Activated CD8-positive, alpha-beta memory T cell treated with anti-CD3 and anti-CD28 coated beads, Interleukin-2, amount 10 ng/mL, durations not matched to agents 7 days and 5 days (primary cell): ENCODE results near the gene GJA9. TPM values are rescaled to one million over a fixed set of nuclear protein-coding genes. Genes with fewer than 3 reads are reported as not detected.
A peak's percentile ranks its signal among the peaks of the same experiment; 100 is the strongest.
"Not testable (repeated sequence)": the region's sequence is repeated elsewhere in the genome, so short reads cannot be mapped to it uniquely, and the experiment has no call there.

Source experiments
- ATAC-seq: fragments of 150-1000 bp; cut with Tn5 transposase; one replicate; pipeline ENCODE4 v1.10.0; 2021; ENCODE audit warnings: moderate library complexity
- CTCF ChIA-PET: fragments of 350-600 bp; sonication (Branson Sonifier 250); formaldehyde crosslinking; loops from one replicate; lab custom pipeline; 2021; ENCODE audit warnings: antibody characterized with exemption; lab: Charles Lee
- DNase-seq: peaks from one replicate; pipeline ENCODE4 v3.0.0-alpha.2; 2020
- H3K27ac Mint-ChIP-seq: one replicate; pipeline ENCODE4 v1.8.0; 2021; ENCODE audit warnings: mild to moderate bottlenecking, mixed read lengths
- H3K27me3 Mint-ChIP-seq: one replicate; pipeline ENCODE4 v1.8.0; 2021; ENCODE audit warnings: mixed read lengths
- H3K36me3 Mint-ChIP-seq: one replicate; pipeline ENCODE4 v1.8.0; 2021; ENCODE audit warnings: mild to moderate bottlenecking, mixed read lengths
- H3K4me1 Mint-ChIP-seq: one replicate; pipeline ENCODE4 v1.8.0; 2021; ENCODE audit warnings: mixed read lengths
- H3K4me3 Mint-ChIP-seq: one replicate; pipeline ENCODE4 v1.8.0; 2021; ENCODE audit warnings: mild to moderate bottlenecking, moderate library complexity, mixed read lengths
- H3K9me3 Mint-ChIP-seq: one replicate; pipeline ENCODE4 v1.8.0; 2022; ENCODE audit warnings: low read depth, mixed read lengths
- total RNA-seq, 2 experiments: library from RNA; stranded (reverse); gene quantifications; one replicate each; pipeline ENCODE4 v1.2.3, GENCODE V29; 2021

The GJA9 gene
- not detected for total RNA-seq

DNA sequence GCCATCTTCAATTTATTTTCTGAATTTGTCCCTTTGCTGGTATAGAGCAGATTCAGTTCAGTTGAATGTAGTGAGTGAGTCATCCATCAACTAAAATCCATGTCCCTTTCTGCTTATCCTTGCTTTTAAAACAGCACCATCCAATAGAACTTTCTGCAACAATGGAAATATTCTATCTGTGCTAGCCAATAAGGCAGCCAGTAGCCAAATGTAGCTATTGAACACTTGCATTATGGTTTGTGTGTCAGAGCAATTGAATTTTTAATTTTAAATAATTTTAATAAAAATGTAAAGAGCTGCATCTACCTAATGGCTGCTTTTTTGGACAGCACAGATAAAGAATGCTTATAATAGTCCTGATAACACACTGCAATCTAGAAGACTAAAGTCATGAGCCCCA lies at the start of gene GJA9:
TSS of gene GJA9 (minus strand) at position 101 of the 400 bp plus-strand sequence. CDS start 5,489 bp downstream, outside the sequence.
- Mint-ChIP-seq H3K27ac (no peak within 1 kb of the TSS), H3K4me3 (no peak within 1 kb of the TSS), H3K27me3 (peaks cover 4% of the 10 kb centered on the region), H3K36me3 (no peaks in the 10 kb centered on the region), H3K9me3 (no peaks in the 10 kb centered on the region), H3K4me1 (no peaks in the 10 kb centered on the region)
- DNase-seq (no peak), ATAC-seq (no peak)
- CTCF ChIA-PET = interaction anchor here (1.0 to 1.1 kb wide), 2 partner anchors 211 to 868 kb away, joined by 3 read pairs; no protein-coding TSS in a partner anchor

DNA sequence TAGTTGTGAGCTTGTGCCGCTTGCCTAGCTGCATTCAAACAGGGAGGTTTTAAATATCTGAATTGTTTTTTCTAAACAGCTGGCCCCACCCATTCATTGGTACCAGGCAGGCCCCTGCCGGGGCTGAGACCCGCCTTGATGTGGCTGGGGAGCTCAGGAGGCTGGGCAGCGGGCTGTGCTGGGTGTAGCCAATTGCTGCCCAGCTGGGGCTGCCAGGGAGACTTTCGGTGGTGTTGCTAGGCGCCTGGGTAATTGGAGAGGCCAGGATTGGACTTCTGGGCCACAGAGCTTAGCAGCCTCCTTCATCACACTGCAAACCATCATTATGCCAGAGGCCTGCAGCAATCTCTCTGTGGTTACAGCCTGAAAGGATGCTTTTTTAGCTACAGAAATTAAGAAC lies 48.1 kb upstream of the GJA9 start:
- H3K27me3 Mint-ChIP-seq = no peaks in the 10 kb centered on the region
- CTCF ChIA-PET = interaction anchor here (1.4 to 1.8 kb wide), 3 partner anchors 12 to 163 kb away, joined by 3 to 5 read pairs (median 4); no protein-coding TSS in a partner anchor
- no peak overlapping the region for H3K27ac Mint-ChIP-seq
- H3K4me1 Mint-ChIP-seq = peaks cover 17% of the 10 kb centered on the region
- H3K4me3 Mint-ChIP-seq = no peak overlapping the region
- no peaks in the 10 kb centered on the region for H3K9me3 Mint-ChIP-seq
- H3K36me3 Mint-ChIP-seq = no peaks in the 10 kb centered on the region
- DNase-seq = no peak
- ATAC-seq = no peak

DNA sequence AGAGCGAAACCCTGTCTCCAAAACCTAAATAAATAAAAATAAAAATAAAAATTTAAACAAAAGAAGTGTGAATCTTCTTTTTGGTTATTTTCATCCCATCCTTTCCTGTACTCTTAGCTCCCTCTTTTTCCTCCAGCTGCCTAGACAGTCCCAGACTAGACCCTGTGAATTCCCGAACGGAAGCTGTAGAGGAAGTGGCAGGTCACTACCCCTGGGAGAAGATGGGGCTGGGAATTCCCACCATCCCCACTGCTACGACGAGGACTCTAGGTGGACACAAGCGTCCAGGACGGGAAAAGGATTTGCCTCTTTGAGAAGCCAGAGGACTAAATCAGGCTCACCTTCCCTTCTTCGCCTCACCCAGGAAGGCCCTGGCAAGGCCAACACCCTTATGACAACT lies 47.7 kb upstream of the GJA9 start:
- peaks cover 17% of the 10 kb centered on the region for H3K4me1 Mint-ChIP-seq
- no peak overlapping the region for H3K4me3 Mint-ChIP-seq
- no peak overlapping the region for H3K27ac Mint-ChIP-seq
- H3K36me3 Mint-ChIP-seq = no peaks in the 10 kb centered on the region
- no peaks in the 10 kb centered on the region for H3K9me3 Mint-ChIP-seq
- no peaks in the 10 kb centered on the region for H3K27me3 Mint-ChIP-seq
- no peak for DNase-seq
- CTCF ChIA-PET = interaction anchor here (1.4 to 1.8 kb wide), 3 partner anchors 11 to 163 kb away, joined by 3 to 5 read pairs (median 4); no protein-coding TSS in a partner anchor
- ATAC-seq = no peak

DNA sequence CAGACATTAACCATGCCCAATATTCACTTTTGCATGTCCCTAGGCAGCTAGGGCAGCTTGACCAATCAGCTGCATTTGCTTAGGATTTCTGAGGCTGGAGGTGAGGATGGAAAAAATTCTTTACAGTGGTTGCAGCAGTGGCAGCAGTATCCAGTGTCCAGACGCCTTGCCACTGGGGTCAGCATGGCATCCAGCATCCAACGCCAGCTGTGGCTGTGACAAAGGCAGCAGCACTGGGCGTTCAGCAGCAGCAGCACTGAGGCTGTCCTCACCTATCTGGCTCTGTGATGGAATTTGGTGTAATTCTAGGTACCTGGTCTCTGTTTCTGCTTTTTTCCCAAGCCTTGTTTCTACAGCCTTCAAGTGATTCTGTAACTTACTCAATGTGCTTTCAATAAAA lies 44.7 kb upstream of the GJA9 start:
- no peak overlapping the region for H3K4me3 Mint-ChIP-seq
- CTCF ChIA-PET = no interaction called here
- DNase-seq (no peak), ATAC-seq (no peak)
- H3K4me1 Mint-ChIP-seq = peaks cover 10% of the 10 kb centered on the region
- H3K27me3 Mint-ChIP-seq = no peaks in the 10 kb centered on the region
- no peaks in the 10 kb centered on the region for H3K36me3 Mint-ChIP-seq
- no peaks in the 10 kb centered on the region for H3K9me3 Mint-ChIP-seq
- no peak overlapping the region for H3K27ac Mint-ChIP-seq

DNA sequence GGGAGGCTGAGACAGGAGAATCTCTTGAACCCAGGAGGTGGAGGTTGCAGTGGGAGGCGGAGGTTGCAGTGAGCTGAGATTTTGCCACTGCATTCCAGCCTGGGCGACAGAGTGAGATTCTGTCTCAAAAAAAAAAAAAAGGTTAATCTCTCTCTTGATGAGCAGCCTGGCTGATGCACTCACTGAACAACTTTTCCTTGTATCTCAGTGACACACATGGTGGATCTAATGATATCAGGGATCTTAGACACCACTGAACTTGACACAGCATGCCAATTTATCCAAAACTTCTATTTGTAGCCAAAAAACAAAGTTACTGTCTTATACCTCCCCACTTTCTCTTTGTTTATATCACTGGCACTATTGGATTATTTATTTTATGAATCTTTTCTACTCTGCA lies 44.0 kb upstream of the GJA9 start:
- CTCF ChIA-PET = no interaction called here
- no peak overlapping the region for H3K4me3 Mint-ChIP-seq
- ATAC-seq = no peak

DNA sequence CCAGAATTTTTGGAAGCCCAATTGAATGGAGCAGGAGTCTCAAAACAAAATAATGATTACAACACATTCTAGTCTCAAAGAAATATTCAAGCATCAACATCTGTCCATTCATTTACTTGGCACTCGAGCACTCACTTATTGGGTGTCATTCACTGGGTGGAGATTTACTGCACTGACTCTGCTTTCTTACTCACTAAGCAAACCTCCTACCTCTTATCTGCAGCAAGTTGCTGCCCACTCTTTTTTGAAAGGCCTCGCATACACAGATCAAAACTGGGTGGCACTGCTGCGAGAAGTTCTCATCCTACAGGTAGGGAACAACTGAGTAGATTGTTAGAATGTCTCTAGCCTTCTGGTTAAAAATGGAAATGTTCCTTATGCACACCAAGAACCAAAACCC lies 42.2 kb upstream of the GJA9 start:
- H3K27me3 Mint-ChIP-seq = no peaks in the 10 kb centered on the region
- peaks cover 5% of the 10 kb centered on the region for H3K4me1 Mint-ChIP-seq
- H3K36me3 Mint-ChIP-seq = no peaks in the 10 kb centered on the region
- no peak overlapping the region for H3K4me3 Mint-ChIP-seq
- H3K27ac Mint-ChIP-seq = no peak overlapping the region
- no peaks in the 10 kb centered on the region for H3K9me3 Mint-ChIP-seq
- DNase-seq = no peak
- CTCF ChIA-PET = no interaction called here
- no peak for ATAC-seq

More for the DNA sequence above, 44.0 kb upstream of the GJA9 start:
- Mint-ChIP-seq H3K27ac (no peak overlapping the region), H3K27me3 (no peaks in the 10 kb centered on the region), H3K4me1 (peaks cover 10% of the 10 kb centered on the region), H3K36me3 (no peaks in the 10 kb centered on the region), H3K9me3 (no peaks in the 10 kb centered on the region)
- DNase-seq = no peak

DNA sequence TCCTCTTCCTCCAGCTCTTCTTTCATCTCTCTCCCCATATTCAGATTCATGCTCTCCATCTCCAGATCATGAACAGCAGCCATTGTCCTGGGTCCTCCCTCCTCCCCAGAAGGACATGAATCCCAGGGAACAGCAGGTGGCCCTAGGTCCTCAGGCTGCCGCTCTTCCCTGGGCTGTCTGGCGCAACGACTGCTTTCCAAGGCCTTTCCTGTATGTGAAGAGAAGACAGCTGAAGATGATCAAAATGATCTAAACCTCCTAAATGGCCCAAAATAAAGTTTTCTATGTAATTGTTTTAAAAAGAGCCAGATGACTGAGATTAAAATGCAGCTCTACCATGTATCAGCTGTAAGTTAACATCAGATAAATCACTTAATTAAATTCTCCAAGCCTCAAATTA lies 37.7 kb upstream of the GJA9 start:
- Mint-ChIP-seq H3K9me3 (no peaks in the 10 kb centered on the region), H3K27ac (no peak overlapping the region), H3K36me3 (no peaks in the 10 kb centered on the region), H3K27me3 (no peaks in the 10 kb centered on the region), H3K4me1 (peaks cover 17% of the 10 kb centered on the region), H3K4me3 (no peak overlapping the region)
- CTCF ChIA-PET = no interaction called here
- no peak for DNase-seq
- no peak for ATAC-seq

DNA sequence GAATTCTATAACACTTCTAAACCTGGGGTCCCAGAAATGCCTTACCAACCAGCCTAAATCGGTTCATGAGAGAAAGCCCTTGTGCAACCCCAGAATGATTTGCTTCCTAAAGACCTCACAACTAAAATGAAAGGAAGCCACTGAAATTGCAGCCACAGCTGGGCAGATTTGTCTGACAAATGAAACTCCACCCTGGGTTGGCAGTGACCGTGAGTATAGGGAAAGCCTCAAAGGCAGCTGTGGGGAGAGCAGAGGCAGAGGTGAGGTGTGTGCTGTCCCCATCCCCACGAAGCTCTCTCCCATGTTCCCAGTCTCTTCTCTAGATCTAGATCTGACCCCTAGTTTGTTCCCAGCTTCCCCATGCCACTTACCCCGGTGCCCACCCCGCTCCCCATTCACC lies 37.2 kb upstream of the GJA9 start:
- Mint-ChIP-seq H3K27me3 (no peaks in the 10 kb centered on the region), H3K27ac (no peak overlapping the region), H3K9me3 (no peaks in the 10 kb centered on the region), H3K36me3 (no peaks in the 10 kb centered on the region), H3K4me3 (no peak overlapping the region), H3K4me1 (peaks cover 17% of the 10 kb centered on the region)
- no peak for ATAC-seq
- no peak for DNase-seq
- CTCF ChIA-PET = interaction anchor here (1.6 kb wide), 1 partner anchor 10 kb away, joined by 4 read pairs; no protein-coding TSS in a partner anchor

DNA sequence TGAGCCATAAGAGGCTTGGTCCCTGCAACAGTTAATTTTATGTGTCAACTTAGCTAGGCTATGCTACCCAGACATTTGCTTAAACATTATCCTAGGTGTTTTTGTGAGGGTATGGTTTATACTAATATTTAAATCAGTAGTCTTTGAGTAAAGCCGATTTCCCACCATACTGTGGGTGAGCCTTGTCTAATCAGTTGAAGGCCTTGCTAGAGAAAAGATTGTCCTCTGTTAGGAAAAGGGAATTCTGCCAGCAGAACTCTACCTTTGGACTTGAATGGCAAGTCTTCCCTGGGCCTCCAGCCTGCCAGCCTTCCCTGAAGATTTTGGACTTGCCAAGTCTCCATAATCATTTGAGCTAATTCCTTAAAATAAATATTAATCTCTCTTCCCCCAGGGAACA lies 36.4 kb upstream of the GJA9 start:
- DNase-seq (no peak), ATAC-seq (no peak)
- no peak overlapping the region for H3K27ac Mint-ChIP-seq
- no peaks in the 10 kb centered on the region for H3K27me3 Mint-ChIP-seq
- peaks cover 17% of the 10 kb centered on the region for H3K4me1 Mint-ChIP-seq
- no peak overlapping the region for H3K4me3 Mint-ChIP-seq
- CTCF ChIA-PET = interaction anchor here (1.6 kb wide), 1 partner anchor 11 kb away, joined by 4 read pairs; no protein-coding TSS in a partner anchor
- H3K9me3 Mint-ChIP-seq = no peaks in the 10 kb centered on the region
- no peaks in the 10 kb centered on the region for H3K36me3 Mint-ChIP-seq

DNA sequence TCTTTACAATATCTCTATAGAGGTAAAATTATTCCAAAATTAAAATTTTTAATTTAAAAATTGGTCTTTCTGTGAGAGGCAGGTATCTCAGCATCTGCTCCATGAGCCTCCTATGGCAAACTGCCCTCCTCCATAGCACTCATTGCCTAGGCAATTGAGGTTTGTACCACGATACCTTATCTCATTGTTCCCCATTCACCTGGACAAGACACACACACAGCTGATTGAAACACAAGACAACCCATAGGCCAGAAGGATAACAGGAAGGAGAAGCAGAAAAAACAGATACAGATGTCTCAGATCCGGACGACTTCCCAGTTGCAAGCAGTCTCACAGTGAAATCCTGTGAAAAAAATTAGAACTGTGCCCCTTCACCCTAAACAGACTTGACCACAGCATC lies 36.0 kb upstream of the GJA9 start:
- H3K4me3 Mint-ChIP-seq = no peak overlapping the region
- H3K36me3 Mint-ChIP-seq = no peaks in the 10 kb centered on the region

DNA sequence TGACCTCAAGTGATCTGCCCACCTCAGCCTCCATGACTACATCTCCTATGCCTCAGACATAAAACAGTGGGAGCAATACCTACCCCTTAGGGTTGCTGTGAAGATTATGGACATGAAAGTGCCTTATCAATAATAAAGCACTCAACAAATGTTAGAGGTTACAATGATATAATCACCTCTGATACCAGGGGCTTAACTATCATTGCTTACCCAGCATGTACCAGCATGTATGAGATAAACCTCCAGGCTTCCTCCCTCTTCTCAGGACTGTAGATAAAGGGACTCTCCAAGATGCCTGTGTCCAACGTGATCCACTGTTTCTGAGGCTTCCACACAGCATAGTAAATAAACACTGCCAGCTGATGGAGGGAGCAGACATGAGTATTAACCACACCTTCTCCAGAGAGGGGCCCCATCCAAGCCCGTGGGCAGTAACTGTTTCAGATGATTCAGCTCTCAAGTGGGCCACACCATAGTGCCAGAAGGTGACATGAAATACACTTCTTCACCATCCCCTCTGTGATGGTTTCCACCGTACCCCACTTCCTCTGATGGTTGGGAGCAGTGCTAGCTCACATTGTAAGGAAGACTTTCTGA lies 34.1 kb upstream of the GJA9 start:
- Mint-ChIP-seq H3K36me3 (no peaks in the 10 kb centered on the region), H3K27ac (no peak overlapping the region), H3K4me3 (no peak overlapping the region), H3K4me1 (peaks cover 17% of the 10 kb centered on the region), H3K9me3 (no peaks in the 10 kb centered on the region), H3K27me3 (no peaks in the 10 kb centered on the region)
- CTCF ChIA-PET = no interaction called here
- peak; percentile 58 for ATAC-seq
- DNase-seq = peak; percentile 48

More for the DNA sequence above, 36.0 kb upstream of the GJA9 start:
- no peak for ATAC-seq
- CTCF ChIA-PET = interaction anchor here (1.6 kb wide), 1 partner anchor 12 kb away, joined by 4 read pairs; no protein-coding TSS in a partner anchor
- Mint-ChIP-seq H3K27ac (no peak overlapping the region), H3K4me1 (peaks cover 17% of the 10 kb centered on the region), H3K9me3 (no peaks in the 10 kb centered on the region), H3K27me3 (no peaks in the 10 kb centered on the region)
- no peak for DNase-seq

DNA sequence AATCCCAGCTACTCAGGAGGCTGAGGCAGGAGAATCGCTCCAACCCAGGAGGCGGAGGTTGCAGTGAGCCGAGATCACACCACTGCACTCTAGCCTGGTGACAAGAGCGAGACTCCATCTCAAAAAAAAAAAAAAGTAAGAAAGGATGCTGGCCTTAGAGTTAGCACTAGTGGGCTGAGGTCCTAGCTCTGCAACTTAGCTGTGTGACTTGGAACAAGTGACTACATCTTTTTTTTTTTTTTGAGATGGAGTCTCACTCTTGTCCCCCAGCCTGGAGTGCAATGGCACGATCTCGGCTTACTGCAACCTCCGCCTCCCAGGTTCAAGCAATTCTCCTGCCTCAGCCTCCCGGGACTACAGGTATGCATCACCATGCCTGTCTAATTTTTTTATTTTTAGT lies 33.5 kb upstream of the GJA9 start:
- CTCF ChIA-PET, H3K27me3 Mint-ChIP-seq, H3K4me3 Mint-ChIP-seq, H3K9me3 Mint-ChIP-seq, H3K36me3 Mint-ChIP-seq, ATAC-seq, H3K27ac Mint-ChIP-seq, DNase-seq: not testable (repeated sequence)
- H3K4me1 Mint-ChIP-seq = peaks cover 17% of the 10 kb centered on the region

DNA sequence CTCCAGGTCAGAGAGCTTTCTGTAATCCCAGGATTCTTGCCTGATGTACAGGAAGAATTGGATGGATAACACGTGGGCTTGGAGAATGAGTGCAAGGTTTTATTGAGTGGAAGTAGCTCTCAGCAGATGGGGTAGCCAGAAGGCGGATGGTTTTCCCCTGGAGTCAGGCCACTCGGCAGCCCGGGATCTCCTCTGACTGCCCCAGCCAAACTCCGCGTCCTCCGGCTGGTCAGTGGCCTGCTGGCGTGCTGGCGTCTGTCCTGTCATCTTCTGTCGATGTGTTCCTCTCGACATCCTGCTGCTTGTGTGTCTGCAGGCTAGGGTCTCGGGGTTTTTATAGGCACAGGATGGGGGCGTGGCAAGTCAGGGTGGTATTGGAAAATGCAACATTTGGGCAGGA lies 27.4 kb upstream of the GJA9 start:
- Mint-ChIP-seq H3K27ac (no peak overlapping the region), H3K9me3 (no peaks in the 10 kb centered on the region), H3K27me3 (no peaks in the 10 kb centered on the region), H3K36me3 (peaks cover 4% of the 10 kb centered on the region), H3K4me3 (no peak overlapping the region), H3K4me1 (no peaks in the 10 kb centered on the region)
- DNase-seq (no peak), ATAC-seq (no peak)
- CTCF ChIA-PET = no interaction called here

DNA sequence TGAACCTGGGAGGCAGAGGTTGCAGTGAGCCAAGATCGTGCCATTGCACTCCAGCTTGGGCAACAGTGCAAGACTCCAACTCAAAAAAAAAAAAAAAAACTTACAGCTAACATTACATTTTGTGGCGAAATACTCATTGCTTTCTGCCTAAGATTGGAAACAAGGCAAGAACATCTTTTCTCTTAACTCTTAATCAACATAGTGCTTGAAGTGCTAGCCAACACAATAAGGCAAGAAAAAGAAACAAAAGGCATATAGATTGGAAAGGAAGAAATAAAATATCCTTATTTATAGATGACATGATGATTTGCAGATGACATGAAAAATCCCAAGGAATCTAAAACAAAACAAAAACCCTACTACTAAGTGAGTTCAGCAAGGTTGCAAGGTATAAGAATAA lies 24.6 kb upstream of the GJA9 start:
- H3K4me1 Mint-ChIP-seq = no peaks in the 10 kb centered on the region
- no peaks in the 10 kb centered on the region for H3K27me3 Mint-ChIP-seq
- ATAC-seq (no peak), DNase-seq (no peak)
- CTCF ChIA-PET = no interaction called here
- H3K4me3 Mint-ChIP-seq = no peak overlapping the region
- H3K36me3 Mint-ChIP-seq = peaks cover 4% of the 10 kb centered on the region
- no peaks in the 10 kb centered on the region for H3K9me3 Mint-ChIP-seq
- no peak overlapping the region for H3K27ac Mint-ChIP-seq
